ENCODE measurements around the gene PAF1. TPM values are rescaled to one million over a fixed set of nuclear protein-coding genes. Genes with fewer than 3 reads are reported as not detected.
A peak's percentile ranks its signal among the peaks of the same experiment; 100 is the strongest.

PAF1 gene
- total and polyA plus RNA-seq, 8 donors = 11.3 to 41.1 (median 15.4) TPM

GRCh38 chr19:39370735-39371134, 20.2 kb downstream of the PAF1 start:
- no peak for TF ChIP-seq CTCF (IDR thresholded peaks at IDR 0.05)
- 89 to 92% methylated on average over 5 of the region's 5 CpGs for WGBS, 2 donors
- no peaks in the 10 kb centered on the region for H3K9me3 ChIP-seq
- peaks cover 0 to 5% (median 0%) of the 10 kb centered on the region in 3 donors for H3K4me1 ChIP-seq
- no peaks in the 10 kb centered on the region for H3K27me3 ChIP-seq
- no peak for DNase-seq
- no peak for ATAC-seq
- no peak for FAIRE-seq
- intact Hi-C loops (cut with DNase I) = no loop called here
- H3K4me3 ChIP-seq = no peak overlapping the region
- no peak overlapping the region for H3K27ac ChIP-seq
- peaks cover under 1 to 16% (median 6%) of the 10 kb centered on the region in 3 donors for H3K36me3 ChIP-seq

- Histone ChIP-seq H3K9me3 (no peaks in the 10 kb centered on the region), H3K4me1 (peaks cover 0 to 5% (median 0%) of the 10 kb centered on the region in 3 donors), H3K27me3 (no peaks in the 10 kb centered on the region), H3K36me3 (peaks cover 0 to 14% (median 6%) of the 10 kb centered on the region in 3 donors), H3K27ac (no peak overlapping the region), H3K4me3 (no peak overlapping the region)
- ATAC-seq (no peak), DNase-seq (no peak), FAIRE-seq (no peak)
- TF ChIP-seq CTCF (IDR thresholded peaks at IDR 0.05) = no peak
- WGBS, 2 donors = 74% methylated on average over 2 of the region's 2 CpGs
- intact Hi-C loops (cut with DNase I) = no loop called here
These were observed 21.7 kb downstream of the PAF1 start for GRCh38 chr19:39369200-39369599.

- intact Hi-C loops (cut with DNase I) = no loop called here
- Histone ChIP-seq H3K27me3 (no peaks in the 10 kb centered on the region), H3K36me3 (peaks cover 0 to 18% (median 6%) of the 10 kb centered on the region in 3 donors), H3K27ac (no peak overlapping the region), H3K9me3 (no peaks in the 10 kb centered on the region), H3K4me3 (no peak overlapping the region), H3K4me1 (no peaks in the 10 kb centered on the region)
- TF ChIP-seq CTCF (IDR thresholded peaks at IDR 0.05) = no peak
- ATAC-seq (no peak), FAIRE-seq (no peak), DNase-seq (no peak)
- 98 to 100% methylated on average over 1 of the region's 1 CpG for WGBS, 2 donors
These were observed 25.4 kb downstream of the PAF1 start for GRCh38 chr19:39365531-39365930.

- intact Hi-C loops (cut with DNase I) = no loop called here
- FAIRE-seq (no peak), ATAC-seq (peak in 2 of 4 donors; percentile 31 to 36), DNase-seq (no peak)
- 80 to 93% methylated on average over 5 of the region's 5 CpGs for WGBS, 2 donors
- no peaks in the 10 kb centered on the region for H3K27me3 ChIP-seq
- peaks cover 0 to 13% (median 5%) of the 10 kb centered on the region in 3 donors for H3K36me3 ChIP-seq
- TF ChIP-seq CTCF (IDR thresholded peaks at IDR 0.05) = no peak
- no peaks in the 10 kb centered on the region for H3K9me3 ChIP-seq
- no peaks in the 10 kb centered on the region for H3K4me1 ChIP-seq
- H3K4me3 ChIP-seq = no peak overlapping the region
- no peak overlapping the region for H3K27ac ChIP-seq
These were observed 26.9 kb downstream of the PAF1 start for GRCh38 chr19:39363901-39364457.

All from pancreas (tissue), 10 donors.